ENCODE measurements around the gene MS4A6A. TPM values are rescaled to one million over a fixed set of nuclear protein-coding genes. Genes with fewer than 3 reads are reported as not detected.

The MS4A6A gene
- total RNA-seq, 1 experiment from 2014 or later, result not detected

- Histone ChIP-seq H3K9me3 (ENCODE audit: control insufficient read depth, low read depth, low read length) (no peaks in the 10 kb centered on the region), H2BK15ac (ENCODE audit: low read depth, low read length) (no peak overlapping the region), H2BK120ac (ENCODE audit: low read depth, low read length, poor library complexity, severe bottlenecking) (no peak overlapping the region), H2BK5ac (ENCODE audit: insufficient read length, low read length) (no peak overlapping the region), H3K27me3 (ENCODE audit: insufficient read depth, low read length) (no peaks in the 10 kb centered on the region), H3K14ac (ENCODE audit: insufficient read depth, low read length) (no peak overlapping the region), H3K79me2 (ENCODE audit: insufficient read depth, low read length) (no peaks in the 10 kb centered on the region), H4K5ac (ENCODE audit: insufficient read length, low read depth, low read length) (no peak overlapping the region), H4K20me1 (ENCODE audit: control insufficient read depth, insufficient read depth, insufficient read length) (no peaks in the 10 kb centered on the region), H3K4me2 (ENCODE audit: insufficient read depth, insufficient read length, low read length) (no peak overlapping the region), H3T11ph (ENCODE audit: low read length) (no peak overlapping the region), H3K4me1 (ENCODE audit: insufficient read depth, low read length) (no peaks in the 10 kb centered on the region), H4K91ac (ENCODE audit: insufficient read length, low read depth, low read length) (no peak overlapping the region), H2BK20ac (ENCODE audit: low read depth, low read length, poor library complexity, severe bottlenecking) (no peak overlapping the region), H3K23me2 (ENCODE audit: insufficient read length, low read depth, low read length, poor library complexity, severe bottlenecking) (no peaks in the 10 kb centered on the region), H3K18ac (ENCODE audit: insufficient read length, low read depth, low read length) (no peak overlapping the region), H2BK12ac (ENCODE audit: insufficient read length, low read depth, low read length) (no peak overlapping the region), H2AK5ac (ENCODE audit: insufficient read length, low read length) (no peak overlapping the region), H3K56ac (ENCODE audit: insufficient read length, low read depth, low read length) (no peak overlapping the region), H3K23ac (ENCODE audit: insufficient read length, low read depth, low read length) (no peak overlapping the region), H3K4ac (ENCODE audit: low read depth, low read length) (no peak overlapping the region), H3K9ac (ENCODE audit: extremely low read depth, insufficient read length, low read length) (no peak overlapping the region), H4K8ac (replicated peaks; ENCODE audit: insufficient read length, low read depth, low read length) (no peak overlapping the region), H3K27ac (ENCODE audit: insufficient read length, low read depth, low read length) (no peak overlapping the region), H2AFZ (ENCODE audit: low read length) (no peak overlapping the region), H3K79me1 (ENCODE audit: insufficient read depth, low read depth, low read length, poor library complexity, severe bottlenecking) (no peaks in the 10 kb centered on the region)
- no peak for TF ChIP-seq CTCF (conservative IDR thresholded peaks at IDR 0.05)
- DNase-seq, result no peak
- H3K27ac Mint-ChIP-seq, result no peak overlapping the region
- H3K36me3 Mint-ChIP-seq (ENCODE audit: insufficient read depth in 1 of 3, low read depth in 3 of 3), result 0 out of 7 replicates have a peak, but pooled peaks cover 0 to 3% (median 0%) of the 10 kb centered on the region in 3 experiments
- peaks cover 24 to 25% of the 10 kb centered on the region in 2 experiments for H3K4me1 Mint-ChIP-seq
- no peak overlapping the region for H3K4me3 Mint-ChIP-seq
- WGBS (ENCODE audit: extremely low coverage, insufficient read length, low lambda C conversion rate), result no CpG with 5 or more reads among the region's 1 CpG
- H3K27me3 Mint-ChIP-seq (ENCODE audit: low read depth), result no peaks in the 10 kb centered on the region
- no peaks in the 10 kb centered on the region; a peak in 1 of 5 replicates for H3K9me3 Mint-ChIP-seq
Measured at GRCh38 chr11:60208951-60209350, 26.1 kb upstream of the MS4A6A start.
